ENCODE measurements around the gene BYSL. TPM values are rescaled to one million over a fixed set of nuclear protein-coding genes. Genes with fewer than 3 reads are reported as not detected.

The BYSL gene
- total and polyA plus RNA-seq, 9 of the 15 experiments (the other 6 are each of a cell fraction or from before 2014, with no cell fraction given): 22.2 to 92.3 (median 53.4) TPM

Small RNA genes lying within 50 kb of the gene (small RNA-seq; reads per million reads assigned to genes)
- not detected for gene RF00019

Other genes with a start within 250 kb of the BYSL start
Only the 7 nearest of the 10 such genes appear.
- gene FRS3, start 141.6 kb upstream of the BYSL start, total RNA-seq (2014; rRNA removed): 1.7 and 3.1 TPM in 2 replicates
- gene FRS3, start 141.6 kb upstream of the BYSL start, total RNA-seq (2014; rRNA removed; fragmentation: Illumina TruSeq; extraction: Trizol): 0.45 and 1.0 TPM in 2 replicates
- 1.1 and 1.8 TPM in 2 replicates for gene FRS3, start 141.6 kb upstream of the BYSL start, total RNA-seq (2015; rRNA removed; fragmentation: Illumina TruSeq; extraction: Trizol)
- gene FRS3, start 141.6 kb upstream of the BYSL start, total RNA-seq (2021): 3.1 and 3.3 TPM in 2 replicates
- gene FRS3, start 141.6 kb upstream of the BYSL start, polyA plus RNA-seq (2011; rRNA removed): 3.0 and 4.2 TPM in 2 replicates
- 1.6 and 3.0 TPM in 2 replicates for gene FRS3, start 141.6 kb upstream of the BYSL start, polyA plus RNA-seq (2014; fragmentation: Illumina TruSeq; extraction: Trizol)
- gene FRS3, start 141.6 kb upstream of the BYSL start, polyA plus RNA-seq (2014; fragmentation: Nextera tagmentation; extraction: Ambion mirVana): under 1 TPM; 0.03 to 0.06 TPM
- 3.4 and 3.7 TPM in 2 replicates for gene FRS3, start 141.6 kb upstream of the BYSL start, polyA plus RNA-seq (2014; rRNA removed)
- 1.3 TPM in 1 of 2 replicates, not detected in the other for gene PRICKLE4, start 140.7 kb upstream of the BYSL start, total RNA-seq (2014; rRNA removed)
- not detected in 2 replicates for gene PRICKLE4, start 140.7 kb upstream of the BYSL start, total RNA-seq (2014; rRNA removed; fragmentation: Illumina TruSeq; extraction: Trizol)
- gene PRICKLE4, start 140.7 kb upstream of the BYSL start, total RNA-seq (2015; rRNA removed; fragmentation: Illumina TruSeq; extraction: Trizol): not detected in 2 replicates
- 0.20 and 0.87 TPM in 2 replicates for gene PRICKLE4, start 140.7 kb upstream of the BYSL start, total RNA-seq (2021)
- gene PRICKLE4, start 140.7 kb upstream of the BYSL start, polyA plus RNA-seq (2011; rRNA removed): 0.32 and 0.54 TPM in 2 replicates
- gene PRICKLE4, start 140.7 kb upstream of the BYSL start, polyA plus RNA-seq (2014; fragmentation: Illumina TruSeq; extraction: Trizol): not detected in 2 replicates
- gene PRICKLE4, start 140.7 kb upstream of the BYSL start, polyA plus RNA-seq (2014; fragmentation: Nextera tagmentation; extraction: Ambion mirVana): not detected
- 0.27 and 1.7 TPM in 2 replicates for gene PRICKLE4, start 140.7 kb upstream of the BYSL start, polyA plus RNA-seq (2014; rRNA removed)
- 377 and 380 TPM in 2 replicates for gene TOMM6, start 133.8 kb upstream of the BYSL start, total RNA-seq (2014; rRNA removed)
- gene TOMM6, start 133.8 kb upstream of the BYSL start, total RNA-seq (2014; rRNA removed; fragmentation: Illumina TruSeq; extraction: Trizol): 754 and 831 TPM in 2 replicates
- 736 and 780 TPM in 2 replicates for gene TOMM6, start 133.8 kb upstream of the BYSL start, total RNA-seq (2015; rRNA removed; fragmentation: Illumina TruSeq; extraction: Trizol)
- 677 and 726 TPM in 2 replicates for gene TOMM6, start 133.8 kb upstream of the BYSL start, total RNA-seq (2021)
- gene TOMM6, start 133.8 kb upstream of the BYSL start, polyA plus RNA-seq (2011; rRNA removed): 955 and 1,065 TPM in 2 replicates
- 1,747 and 2,097 TPM in 2 replicates for gene TOMM6, start 133.8 kb upstream of the BYSL start, polyA plus RNA-seq (2014; fragmentation: Illumina TruSeq; extraction: Trizol)
- gene TOMM6, start 133.8 kb upstream of the BYSL start, polyA plus RNA-seq (2014; fragmentation: Nextera tagmentation; extraction: Ambion mirVana): 1,000 to 10,000 TPM; 1,746 to 1,760 TPM
- gene TOMM6, start 133.8 kb upstream of the BYSL start, polyA plus RNA-seq (2014; rRNA removed): 1,029 and 1,276 TPM in 2 replicates
- 3.9 and 4.3 TPM in 2 replicates for gene USP49, start 26.1 kb upstream of the BYSL start, total RNA-seq (2014; rRNA removed)
- gene USP49, start 26.1 kb upstream of the BYSL start, total RNA-seq (2014; rRNA removed; fragmentation: Illumina TruSeq; extraction: Trizol): 6.5 and 7.3 TPM in 2 replicates
- gene USP49, start 26.1 kb upstream of the BYSL start, total RNA-seq (2015; rRNA removed; fragmentation: Illumina TruSeq; extraction: Trizol): 4.2 and 4.7 TPM in 2 replicates
- gene USP49, start 26.1 kb upstream of the BYSL start, total RNA-seq (2021): 6.9 and 9.1 TPM in 2 replicates
- 9.7 and 9.9 TPM in 2 replicates for gene USP49, start 26.1 kb upstream of the BYSL start, polyA plus RNA-seq (2011; rRNA removed)
- 7.7 and 8.5 TPM in 2 replicates for gene USP49, start 26.1 kb upstream of the BYSL start, polyA plus RNA-seq (2014; fragmentation: Illumina TruSeq; extraction: Trizol)
- gene USP49, start 26.1 kb upstream of the BYSL start, polyA plus RNA-seq (2014; fragmentation: Nextera tagmentation; extraction: Ambion mirVana): 1 to 10 TPM; 1.0 to 1.6 TPM
- gene USP49, start 26.1 kb upstream of the BYSL start, polyA plus RNA-seq (2014; rRNA removed): 7.8 and 8.3 TPM in 2 replicates
- 27.3 and 33.6 TPM in 2 replicates for gene MED20, start 360 bp upstream of the BYSL start, total RNA-seq (2014; rRNA removed)
- 44.6 and 45.7 TPM in 2 replicates for gene MED20, start 360 bp upstream of the BYSL start, total RNA-seq (2014; rRNA removed; fragmentation: Illumina TruSeq; extraction: Trizol)
- 36.7 and 38.1 TPM in 2 replicates for gene MED20, start 360 bp upstream of the BYSL start, total RNA-seq (2015; rRNA removed; fragmentation: Illumina TruSeq; extraction: Trizol)
- 46.0 and 46.5 TPM in 2 replicates for gene MED20, start 360 bp upstream of the BYSL start, total RNA-seq (2021)
- 57.6 and 60.0 TPM in 2 replicates for gene MED20, start 360 bp upstream of the BYSL start, polyA plus RNA-seq (2011; rRNA removed)
- gene MED20, start 360 bp upstream of the BYSL start, polyA plus RNA-seq (2014; fragmentation: Illumina TruSeq; extraction: Trizol): 48.8 and 58.2 TPM in 2 replicates
- gene MED20, start 360 bp upstream of the BYSL start, polyA plus RNA-seq (2014; fragmentation: Nextera tagmentation; extraction: Ambion mirVana): 10 to 100 TPM; 63.8 to 80.9 TPM
- 30.4 and 32.1 TPM in 2 replicates for gene MED20, start 360 bp upstream of the BYSL start, polyA plus RNA-seq (2014; rRNA removed)
- gene CCND3, start 20.3 kb downstream of the BYSL start, total RNA-seq (2014; rRNA removed): 112 and 148 TPM in 2 replicates
- 57.5 and 65.7 TPM in 2 replicates for gene CCND3, start 20.3 kb downstream of the BYSL start, total RNA-seq (2014; rRNA removed; fragmentation: Illumina TruSeq; extraction: Trizol)
- 75.3 and 75.4 TPM in 2 replicates for gene CCND3, start 20.3 kb downstream of the BYSL start, total RNA-seq (2015; rRNA removed; fragmentation: Illumina TruSeq; extraction: Trizol)
- gene CCND3, start 20.3 kb downstream of the BYSL start, total RNA-seq (2021): 196 and 204 TPM in 2 replicates
- 97.4 and 119 TPM in 2 replicates for gene CCND3, start 20.3 kb downstream of the BYSL start, polyA plus RNA-seq (2011; rRNA removed)
- gene CCND3, start 20.3 kb downstream of the BYSL start, polyA plus RNA-seq (2014; fragmentation: Illumina TruSeq; extraction: Trizol): 111 and 139 TPM in 2 replicates
- gene CCND3, start 20.3 kb downstream of the BYSL start, polyA plus RNA-seq (2014; fragmentation: Nextera tagmentation; extraction: Ambion mirVana): 10 to 100 TPM; 21.5 to 24.7 TPM
- 124 and 127 TPM in 2 replicates for gene CCND3, start 20.3 kb downstream of the BYSL start, polyA plus RNA-seq (2014; rRNA removed)
- 37.8 and 45.6 TPM in 2 replicates for gene TAF8, start 129.0 kb downstream of the BYSL start, total RNA-seq (2014; rRNA removed)
- 41.0 and 43.8 TPM in 2 replicates for gene TAF8, start 129.0 kb downstream of the BYSL start, total RNA-seq (2014; rRNA removed; fragmentation: Illumina TruSeq; extraction: Trizol)
- gene TAF8, start 129.0 kb downstream of the BYSL start, total RNA-seq (2015; rRNA removed; fragmentation: Illumina TruSeq; extraction: Trizol): 29.4 and 32.3 TPM in 2 replicates
- gene TAF8, start 129.0 kb downstream of the BYSL start, total RNA-seq (2021): 49.1 and 51.4 TPM in 2 replicates
- gene TAF8, start 129.0 kb downstream of the BYSL start, polyA plus RNA-seq (2011; rRNA removed): 52.8 and 57.2 TPM in 2 replicates
- gene TAF8, start 129.0 kb downstream of the BYSL start, polyA plus RNA-seq (2014; fragmentation: Illumina TruSeq; extraction: Trizol): 49.2 and 52.6 TPM in 2 replicates
- gene TAF8, start 129.0 kb downstream of the BYSL start, polyA plus RNA-seq (2014; fragmentation: Nextera tagmentation; extraction: Ambion mirVana): 10 to 100 TPM; 58.9 to 84.0 TPM
- gene TAF8, start 129.0 kb downstream of the BYSL start, polyA plus RNA-seq (2014; rRNA removed): 57.1 and 60.3 TPM in 2 replicates